ENCODE measurements around the gene SWT1. TPM values are rescaled to one million over a fixed set of nuclear protein-coding genes. Genes with fewer than 3 reads are reported as not detected.

The SWT1 gene
- total RNA-seq, 1 experiment from 2014 or later = 4.7 TPM

- DNase-seq (ENCODE audit: low read depth) = no peak
Observed at GRCh38 chr1:185289880-185290279, 132.9 kb downstream of the SWT1 start.

GRCh38 chr1:185291159-185291558, 134.2 kb downstream of the SWT1 start:
- no peak for DNase-seq (ENCODE audit: low read depth)

GRCh38 chr1:185291652-185292051, 134.7 kb downstream of the SWT1 start:
- no peak for DNase-seq (ENCODE audit: low read depth)

- no peak for DNase-seq (ENCODE audit: low read depth)
Observed at GRCh38 chr1:185292237-185292636, 135.3 kb downstream of the SWT1 start.

GRCh38 chr1:185293967-185294542, 137.1 kb downstream of the SWT1 start:
- DNase-seq (ENCODE audit: low read depth) = no peak

GRCh38 chr1:185295091-185295490, 138.1 kb downstream of the SWT1 start:
- no peak for DNase-seq (ENCODE audit: low read depth)

GRCh38 chr1:185297982-185298381, 141.0 kb downstream of the SWT1 start:
- no peak for DNase-seq (ENCODE audit: low read depth)

- DNase-seq (ENCODE audit: low read depth) = no peak
Observed at GRCh38 chr1:185300152-185300551, 143.2 kb downstream of the SWT1 start.

- no peak for DNase-seq (ENCODE audit: low read depth)
Observed at GRCh38 chr1:185305419-185305818, 148.5 kb downstream of the SWT1 start.

GRCh38 chr1:185308126-185308525, 151.2 kb downstream of the SWT1 start:
- DNase-seq (ENCODE audit: low read depth) = no peak

GRCh38 chr1:185309566-185309965, 152.6 kb downstream of the SWT1 start:
- no peak for DNase-seq (ENCODE audit: low read depth)

- DNase-seq (ENCODE audit: low read depth) = no peak
Observed at GRCh38 chr1:185311589-185312225, 154.7 kb downstream of the SWT1 start.

GRCh38 chr1:185312361-185313138, 155.6 kb downstream of the SWT1 start:
- DNase-seq (ENCODE audit: low read depth) = no peak

- no peak for DNase-seq (ENCODE audit: low read depth)
Observed at GRCh38 chr1:185314411-185314810, 157.4 kb downstream of the SWT1 start.

GRCh38 chr1:185315445-185316071, 158.6 kb downstream of the SWT1 start:
- DNase-seq (ENCODE audit: low read depth) = no peak

- DNase-seq (ENCODE audit: low read depth) = peak; percentile 86
Observed at GRCh38 chr1:185316163-185317033, 159.4 kb downstream of the SWT1 start.

GRCh38 chr1:185317034-185317885, 160.3 kb downstream of the SWT1 start, which contains the start of gene IVNS1ABP:
IVNS1ABP (minus strand) TSS chr1:185317243; CDS start chr1:185309493, 7,750 bp downstream.
- peak; percentile 91 for DNase-seq (ENCODE audit: low read depth)

- peak; percentile 43 for DNase-seq (ENCODE audit: low read depth)
Observed at GRCh38 chr1:185317886-185318310, 160.9 kb downstream of the SWT1 start.

- DNase-seq (ENCODE audit: low read depth) = peak; percentile 18
Observed at GRCh38 chr1:185318431-185319138, 161.6 kb downstream of the SWT1 start.

GRCh38 chr1:185319139-185319475, 162.1 kb downstream of the SWT1 start:
- no peak for DNase-seq (ENCODE audit: low read depth)
